Loucy (cell line): ENCODE measurements around the gene TTBK2.

Experiments used
- H2AFZ ChIP-seq: fragments of 200-600 bp; sonication (generic); 2 replicates; pipeline ENCODE4 v1.6.0; 2016; ENCODE audit warnings: antibody characterized with exemption, mild to moderate bottlenecking, low read length, moderate library complexity
- H3F3A ChIP-seq: fragments of 200-600 bp; 2 replicates; pipeline ENCODE4 v1.6.0; 2016; ENCODE audit warnings: antibody characterized with exemption, low read depth, mild to moderate bottlenecking
- H3K27me3 ChIP-seq: fragments of 200-600 bp; sonication (generic); 2 replicates; pipeline ENCODE4 v1.6.1; 2014; ENCODE audit warnings: low read length, mild to moderate bottlenecking; ENCODE audit not compliant: insufficient read depth, poor library complexity, severe bottlenecking
- H3K36me3 ChIP-seq: fragments of 200-600 bp; sonication (generic); 2 replicates; pipeline ENCODE4 v1.6.1; 2016; ENCODE audit warnings: low read length; ENCODE audit not compliant: insufficient read depth
- H3K4me1 ChIP-seq: fragments of 200-600 bp; sonication (generic); 2 replicates; pipeline ENCODE4 v1.5.1; 2014; ENCODE audit warnings: low read length, mild to moderate bottlenecking; ENCODE audit not compliant: insufficient read depth, poor library complexity, severe bottlenecking
- H3K4me2 ChIP-seq: fragments of 200-600 bp; sonication (generic); 2 replicates; pipeline ENCODE4 v1.6.0; 2014; ENCODE audit warnings: antibody characterized with exemption, low read length, low read depth, mild to moderate bottlenecking; ENCODE audit not compliant: poor library complexity, severe bottlenecking
- H3K4me3 ChIP-seq: fragments of 200-600 bp; sonication (generic); 2 replicates; pipeline ENCODE4 v1.5.1; 2014; ENCODE audit warnings: low read length, mild to moderate bottlenecking, mixed read lengths; ENCODE audit not compliant: poor library complexity, severe bottlenecking
- H3K79me2 ChIP-seq: fragments of 200-600 bp; sonication (generic); 2 replicates; pipeline ENCODE4 v1.6.1; 2014; ENCODE audit warnings: low read length; ENCODE audit not compliant: insufficient read depth
- H3K9ac ChIP-seq: fragments of 200-600 bp; sonication (generic); 2 replicates; pipeline ENCODE4 v1.6.0; 2014; ENCODE audit warnings: mild to moderate bottlenecking, low read depth, low read length, moderate library complexity; ENCODE audit not compliant: poor library complexity, severe bottlenecking
- H3K9me2 ChIP-seq: fragments of 200-600 bp; sonication (generic); replicated peaks from 2 replicates; pipeline ENCODE4 v1.6.1; 2016; ENCODE audit warnings: low read depth, low read length, mixed read lengths
- H3K9me3 ChIP-seq: fragments of 200-600 bp; sonication (generic); 2 replicates; pipeline ENCODE4 v1.6.1; 2014; ENCODE audit warnings: mild to moderate bottlenecking, antibody characterized with exemption, low read length, low read depth; ENCODE audit not compliant: insufficient read depth
- H4K20me1 ChIP-seq: fragments of 200-600 bp; sonication (generic); 2 replicates; pipeline ENCODE4 v1.6.0; 2014; ENCODE audit warnings: antibody characterized with exemption, low read length, mild to moderate bottlenecking; ENCODE audit not compliant: insufficient read depth, poor library complexity, severe bottlenecking
- EZH2phosphoT487 ChIP-seq: fragments of 200-600 bp; IDR thresholded peaks from 2 replicates; pipeline ENCODE4 v1.6.1; 2018; ENCODE audit warnings: antibody characterized with exemption, mild to moderate bottlenecking, moderate library complexity, borderline replicate concordance
- TF ChIP-seq, protein P1 (sequence below): fragments of 200-600 bp; sonication (generic); conservative IDR thresholded peaks from 2 replicates; pipeline ENCODE4 v1.5.1; 2014; ENCODE audit warnings: mild to moderate bottlenecking, antibody characterized with exemption, low read length

TTBK2 gene

DNA sequence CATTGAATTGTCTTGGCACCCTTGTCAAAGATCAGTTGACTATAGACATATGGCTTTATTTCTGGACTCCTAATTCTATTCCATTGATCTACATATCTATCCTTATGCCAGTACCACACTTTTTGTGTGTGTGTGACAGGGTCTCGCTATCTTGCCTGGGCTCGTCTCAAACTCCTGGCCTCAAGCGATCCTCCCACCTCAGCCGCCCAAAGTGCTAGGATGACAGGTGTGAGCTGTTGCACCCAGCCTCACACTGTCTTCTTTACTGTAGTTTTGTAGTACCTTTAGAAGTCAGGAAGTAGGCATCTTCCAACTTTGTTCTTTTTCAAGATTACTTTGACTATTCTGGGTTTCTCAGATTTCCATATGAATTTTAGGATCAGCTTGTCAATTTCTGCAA, 208.0 kb downstream of the TTBK2 start:
- Histone ChIP-seq H2AFZ (no peak overlapping the region), H3K36me3 (peaks cover 24% of the 10 kb centered on the region; the same call in 1 of the 2 replicates), H3K4me2 (no peak overlapping the region), H3K9me3 (no peaks in the 10 kb centered on the region), H3K9ac (no peak overlapping the region), H3K27me3 (no peaks in the 10 kb centered on the region), H3K4me1 (no peaks in the 10 kb centered on the region), H3K9me2 (no peaks in the 10 kb centered on the region), H4K20me1 (peaks cover 2% of the 10 kb centered on the region), H3K79me2 (peaks cover 4% of the 10 kb centered on the region; the same call in 1 of the 2 replicates), H3K4me3 (no peak overlapping the region), H3F3A (no peaks in the 10 kb centered on the region; the same call in 1 of the 2 replicates)
- TF ChIP-seq EZH2phosphoT487 = no peak
- TF ChIP-seq, protein P1, sequence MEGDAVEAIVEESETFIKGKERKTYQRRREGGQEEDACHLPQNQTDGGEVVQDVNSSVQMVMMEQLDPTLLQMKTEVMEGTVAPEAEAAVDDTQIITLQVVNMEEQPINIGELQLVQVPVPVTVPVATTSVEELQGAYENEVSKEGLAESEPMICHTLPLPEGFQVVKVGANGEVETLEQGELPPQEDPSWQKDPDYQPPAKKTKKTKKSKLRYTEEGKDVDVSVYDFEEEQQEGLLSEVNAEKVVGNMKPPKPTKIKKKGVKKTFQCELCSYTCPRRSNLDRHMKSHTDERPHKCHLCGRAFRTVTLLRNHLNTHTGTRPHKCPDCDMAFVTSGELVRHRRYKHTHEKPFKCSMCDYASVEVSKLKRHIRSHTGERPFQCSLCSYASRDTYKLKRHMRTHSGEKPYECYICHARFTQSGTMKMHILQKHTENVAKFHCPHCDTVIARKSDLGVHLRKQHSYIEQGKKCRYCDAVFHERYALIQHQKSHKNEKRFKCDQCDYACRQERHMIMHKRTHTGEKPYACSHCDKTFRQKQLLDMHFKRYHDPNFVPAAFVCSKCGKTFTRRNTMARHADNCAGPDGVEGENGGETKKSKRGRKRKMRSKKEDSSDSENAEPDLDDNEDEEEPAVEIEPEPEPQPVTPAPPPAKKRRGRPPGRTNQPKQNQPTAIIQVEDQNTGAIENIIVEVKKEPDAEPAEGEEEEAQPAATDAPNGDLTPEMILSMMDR = no peak

DNA sequence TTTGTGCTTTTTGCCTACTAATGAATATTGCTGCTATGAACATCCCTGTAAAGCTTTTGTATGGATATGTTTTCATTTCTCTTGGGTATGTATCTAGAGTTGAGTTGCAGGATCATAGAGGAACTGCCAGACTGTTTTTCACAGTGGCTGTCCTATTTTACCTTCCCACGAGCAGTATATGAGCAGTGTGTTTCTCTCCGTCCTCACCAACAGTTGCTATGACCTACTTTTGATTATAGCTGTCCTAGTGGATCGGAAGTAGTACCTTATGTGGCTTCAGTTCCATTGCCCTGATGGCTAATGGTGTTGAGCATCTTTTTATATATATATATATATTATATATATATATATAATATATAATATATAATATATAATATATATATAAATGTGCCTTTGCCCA, 208.8 kb downstream of the TTBK2 start:
- Histone ChIP-seq H3K79me2 (peaks cover 4% of the 10 kb centered on the region; the same call in 1 of the 2 replicates), H3K27me3 (no peaks in the 10 kb centered on the region), H4K20me1 (peaks cover 2% of the 10 kb centered on the region), H3K9ac (no peak overlapping the region), H2AFZ (no peak overlapping the region), H3K4me3 (no peak overlapping the region), H3K9me3 (no peaks in the 10 kb centered on the region), H3F3A (no peaks in the 10 kb centered on the region; the same call in 1 of the 2 replicates), H3K4me1 (no peaks in the 10 kb centered on the region), H3K9me2 (no peaks in the 10 kb centered on the region), H3K4me2 (no peak overlapping the region), H3K36me3 (peaks cover 16% of the 10 kb centered on the region; the same call in 1 of the 2 replicates)
- no peak for TF ChIP-seq EZH2phosphoT487
- TF ChIP-seq, protein P1 = no peak

DNA sequence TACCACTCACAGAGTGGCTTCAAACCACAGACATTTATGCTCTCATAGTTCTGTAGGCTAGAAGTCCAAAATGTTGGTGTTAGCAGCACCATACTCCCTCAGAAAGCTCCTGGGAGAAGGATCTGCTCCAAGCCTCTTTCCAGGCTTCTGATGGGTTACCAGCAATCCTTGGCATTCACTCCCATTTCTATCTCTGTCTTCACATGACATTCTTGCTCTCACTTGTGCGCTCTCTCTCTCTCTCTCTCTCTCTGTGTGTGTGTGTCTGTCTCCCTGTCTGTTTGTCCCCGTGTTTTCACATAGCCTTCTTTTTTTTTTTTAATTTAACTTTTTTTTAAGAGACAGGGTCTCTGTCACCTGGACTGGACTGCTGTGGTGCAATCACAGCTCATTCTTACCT, 209.9 kb downstream of the TTBK2 start:
- TF ChIP-seq EZH2phosphoT487 = no peak
- TF ChIP-seq, protein P1 = no peak
- Histone ChIP-seq H3K9ac (no peak overlapping the region), H3K4me1 (no peaks in the 10 kb centered on the region), H3K9me2 (no peaks in the 10 kb centered on the region), H3K4me3 (no peak overlapping the region), H3F3A (no peaks in the 10 kb centered on the region; the same call in 1 of the 2 replicates), H4K20me1 (peaks cover 2% of the 10 kb centered on the region), H2AFZ (no peak overlapping the region), H3K36me3 (peaks cover 18% of the 10 kb centered on the region; the same call in 1 of the 2 replicates), H3K9me3 (no peaks in the 10 kb centered on the region), H3K4me2 (no peak overlapping the region), H3K79me2 (peaks cover 4% of the 10 kb centered on the region; the same call in 1 of the 2 replicates), H3K27me3 (no peaks in the 10 kb centered on the region)
